ENCODE results near the gene MATN3.
"Not testable (repeated sequence)": the region's sequence is repeated elsewhere in the genome, so short reads cannot be mapped to it uniquely, and the experiment has no call there.

Gene MATN3

DNA sequence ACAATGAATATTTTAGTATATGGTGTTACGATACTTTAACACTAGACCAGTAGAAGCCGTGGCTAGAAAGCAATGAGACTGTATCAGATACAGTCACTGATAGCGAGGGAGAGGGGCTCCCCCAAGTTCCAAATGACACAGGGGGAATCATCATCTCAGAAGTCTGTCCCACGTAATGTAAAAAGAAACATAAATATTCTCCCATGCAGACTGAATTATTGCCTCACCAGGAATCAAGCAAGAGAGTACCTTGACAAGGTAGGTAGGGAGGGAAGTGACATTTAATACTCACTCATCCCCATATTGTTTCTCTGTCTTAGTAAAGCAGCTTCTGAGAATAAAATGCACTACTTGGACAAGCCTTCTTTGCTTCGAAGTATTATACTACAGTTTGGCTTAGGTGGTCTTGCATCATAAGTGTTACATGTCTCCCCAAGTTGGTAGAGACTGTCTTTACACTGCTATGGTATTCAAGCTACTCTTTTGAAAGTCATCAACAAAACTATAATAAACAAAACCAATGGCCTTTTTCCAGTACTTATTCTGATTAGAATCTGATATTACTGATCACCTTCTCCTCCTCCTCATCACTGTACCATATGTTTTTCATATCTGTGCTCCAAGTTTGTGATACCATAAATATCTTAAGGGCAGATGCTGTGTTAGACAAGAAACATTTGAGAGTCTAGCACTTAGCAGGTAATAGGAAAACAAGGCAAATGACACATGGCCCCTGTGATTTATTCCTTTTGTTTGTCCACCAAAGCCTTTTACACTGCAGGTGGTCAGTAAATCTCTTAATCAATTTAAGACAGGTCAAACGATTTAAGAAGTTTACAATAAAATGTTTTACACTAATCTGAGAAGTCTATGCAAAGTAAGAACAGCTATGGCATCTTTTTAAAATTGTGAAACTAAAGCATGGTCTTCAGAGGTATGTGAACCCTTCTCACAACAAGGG, 36.3 kb upstream of the MATN3 start:
- TF ChIP-seq CTCF (IDR thresholded peaks at IDR 0.05), result no peak
- Histone ChIP-seq H3K27ac (peak overlapping the region; percentile 99), H3K4me3 (peak overlapping the region; percentile 94)
- no peak for DNase-seq (ENCODE audit: low spot score)

GRCh38 chr2:20045712-20046292, 33.3 kb upstream of the MATN3 start:
- not testable (repeated sequence) for H3K27ac ChIP-seq; DNase-seq (ENCODE audit: low spot score); H3K4me3 ChIP-seq

GRCh38 chr2:20044778-20045177, 32.3 kb upstream of the MATN3 start:
- Histone ChIP-seq H3K4me3 (no peak overlapping the region), H3K27ac (no peak overlapping the region)
- no peak for DNase-seq (ENCODE audit: low spot score)
- no peak for TF ChIP-seq CTCF (IDR thresholded peaks at IDR 0.05)

- no peak overlapping the region for H3K27ac ChIP-seq
Measured at GRCh38 chr2:20042531-20042930, 30.1 kb upstream of the MATN3 start.

GRCh38 chr2:20040489-20041172, 28.2 kb upstream of the MATN3 start:
- H3K27ac ChIP-seq, result no peak overlapping the region

More at GRCh38 chr2:20042531-20042930, 30.1 kb upstream of the MATN3 start:
- TF ChIP-seq CTCF (IDR thresholded peaks at IDR 0.05), result no peak
- no peak overlapping the region for H3K4me3 ChIP-seq
- no peak for DNase-seq (ENCODE audit: low spot score)

GRCh38 chr2:20037660-20038059, 25.2 kb upstream of the MATN3 start:
- no peak for DNase-seq (ENCODE audit: low spot score)
- no peak for TF ChIP-seq CTCF (IDR thresholded peaks at IDR 0.05)
- H3K27ac ChIP-seq, result no peak overlapping the region
- no peak overlapping the region for H3K4me3 ChIP-seq

More at GRCh38 chr2:20040489-20041172, 28.2 kb upstream of the MATN3 start:
- H3K4me3 ChIP-seq, result no peak overlapping the region
- TF ChIP-seq CTCF (IDR thresholded peaks at IDR 0.05), result no peak
- DNase-seq (ENCODE audit: low spot score), result no peak

DNA sequence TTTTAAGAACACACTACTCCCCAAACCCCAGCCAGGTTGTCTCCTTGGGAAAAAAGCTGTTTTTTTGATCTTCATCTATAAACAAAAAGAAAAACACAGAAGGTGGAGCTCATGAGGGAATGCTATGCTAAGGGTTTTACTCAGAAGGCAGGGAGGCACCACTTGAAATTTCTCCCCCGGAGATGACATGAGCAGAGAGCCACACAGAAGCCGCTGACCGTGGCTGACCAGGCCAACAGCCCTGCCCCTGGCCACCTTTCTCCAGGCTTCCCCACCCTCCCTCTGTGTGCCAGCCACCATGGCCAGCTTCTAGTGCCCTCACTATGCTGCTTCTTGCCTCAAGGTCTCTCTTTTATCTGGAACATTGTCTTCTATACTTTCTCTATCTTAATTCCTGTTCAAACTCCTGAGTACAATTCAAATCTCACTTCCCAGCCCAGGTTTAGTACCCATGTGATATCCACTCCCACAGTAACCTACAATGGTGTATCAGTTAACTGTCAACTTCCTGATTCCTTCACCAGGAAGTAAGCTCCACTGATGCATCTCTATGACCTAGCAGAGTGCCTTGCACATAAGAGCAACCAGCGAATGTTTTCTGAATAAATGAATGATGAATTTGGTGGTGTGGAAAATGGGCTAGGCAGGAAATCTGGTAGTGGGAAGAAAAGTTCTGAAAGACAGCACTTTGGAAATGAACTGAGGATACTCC, 23.6 kb upstream of the MATN3 start:
- TF ChIP-seq CTCF (IDR thresholded peaks at IDR 0.05), result no peak
- H3K27ac ChIP-seq, result no peak overlapping the region
- no peak overlapping the region for H3K4me3 ChIP-seq
- DNase-seq (ENCODE audit: low spot score), result no peak
